Frontal cortex (tissue), 4 donors: ENCODE results near the gene TSGA10. TPM values are rescaled to one million over a fixed set of nuclear protein-coding genes. Genes with fewer than 3 reads are reported as not detected.

ENCODE experiments used
- DNase-seq, 2 donors: peaks; one replicate each; pipeline ENCODE4 v3.0.0; 2012; ENCODE audit warnings: low spot score in 2 of 2
- FAIRE-seq: peaks from 2 replicates; lab custom pipeline; 2012; peaks lifted over from hg19 to GRCh38; lab: Jason Lieb, UNC
- small RNA-seq: library from RNA; depleted of rRNA; stranded (forward); fragments of <200 nt; gene quantifications from one replicate; pipeline ENCODE3, GENCODE V24; 2014
- total RNA-seq: library from RNA; depleted of rRNA; stranded (reverse); fragments of >200 nt; gene quantifications from one replicate; pipeline ENCODE4 v1.2.3, GENCODE V29; 2014
- donor health status: control.
- donor health status: control.
- donor health status: control.

The TSGA10 gene
- total RNA-seq, 1 donor from 2014 or later, result 16.7 TPM

DNA sequence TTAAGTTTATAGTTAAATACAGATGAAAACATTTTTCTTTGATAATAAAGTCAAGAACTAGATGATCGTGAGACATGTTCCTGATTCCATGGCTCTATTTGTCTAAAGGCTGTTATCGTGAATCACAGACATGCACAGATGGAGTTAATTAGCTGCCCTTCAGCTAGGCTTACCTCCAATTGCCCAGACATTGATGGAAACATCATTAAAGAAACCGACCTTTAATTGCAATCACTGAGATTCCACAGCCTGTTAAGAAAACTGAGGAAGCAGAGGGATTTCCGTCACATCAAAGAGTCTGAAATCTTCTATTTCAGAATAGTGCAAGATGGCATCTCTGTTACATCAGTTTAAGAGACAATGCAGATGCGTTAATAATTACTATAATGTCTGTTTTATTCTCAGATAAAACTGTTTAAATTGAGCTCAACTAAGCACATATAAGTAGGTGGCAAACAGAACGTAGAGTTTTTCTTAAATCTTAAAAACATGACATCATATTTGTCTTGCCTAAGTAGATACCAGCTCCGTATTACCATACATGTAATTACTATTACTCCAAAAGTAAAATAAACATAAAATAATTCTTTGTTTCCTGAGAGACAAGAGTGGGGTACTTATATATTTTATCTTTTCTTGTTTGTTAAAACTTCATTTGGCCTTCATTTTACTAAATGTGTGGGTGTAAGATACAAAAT is 194.8 kb downstream of the TSGA10 start:
- DNase-seq, result no peak
- no peak for FAIRE-seq

- FAIRE-seq (no peak), DNase-seq (no peak)
Observed at GRCh38 chr2:98952966-98953365, 201.8 kb downstream of the TSGA10 start.

DNA sequence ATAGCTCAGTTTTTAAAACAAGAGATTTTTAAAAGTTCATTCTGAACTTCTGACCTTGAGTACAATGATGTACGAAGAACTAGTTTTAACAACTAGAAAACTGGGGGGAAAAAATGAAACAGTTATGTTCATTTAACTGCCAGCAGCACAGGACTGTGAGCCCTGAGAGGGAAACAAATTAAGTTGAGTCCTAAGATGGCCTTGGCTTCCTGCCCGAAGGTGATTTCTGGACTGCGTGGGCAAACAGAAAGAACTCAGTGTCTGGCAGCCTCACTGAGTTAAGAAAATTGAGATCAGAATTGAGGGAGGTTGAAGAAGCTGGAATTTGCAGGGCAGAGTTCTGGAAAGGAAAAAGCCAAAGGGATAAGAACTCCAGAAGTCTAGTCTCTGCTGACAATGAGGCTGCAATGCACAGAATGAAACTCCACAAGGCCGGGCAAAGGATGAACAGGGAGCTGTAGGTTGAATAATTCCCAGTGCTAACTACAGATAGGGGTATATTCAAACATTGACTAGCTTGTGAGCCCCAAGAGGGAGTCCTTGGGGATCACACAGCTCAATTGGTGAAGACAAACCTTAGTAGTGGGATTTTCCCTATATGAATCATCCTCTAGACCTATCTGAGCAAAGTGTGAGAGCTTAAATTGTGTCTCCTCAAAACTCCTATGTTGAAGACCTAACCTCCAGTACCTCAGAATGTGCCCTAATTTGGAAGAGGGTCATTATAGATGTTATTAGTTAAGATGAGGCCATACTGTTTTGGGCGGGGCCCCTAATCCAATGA is 205.6 kb downstream of the TSGA10 start:
- no peak for FAIRE-seq

GRCh38 chr2:98947554-98947953 is 207.2 kb downstream of the TSGA10 start:
- DNase-seq (no peak), FAIRE-seq (no peak)

More for the DNA sequence above, 205.6 kb downstream of the TSGA10 start:
- DNase-seq, result no peak

Small RNA genes lying within 50 kb of the gene (small RNA-seq; reads per million reads assigned to genes)
- not detected for gene AC092587.1

Other genes starting within 250 kb of the TSGA10 start
- gene CRACDL, start 218.7 kb downstream of the TSGA10 start, total RNA-seq, result 2.0 TPM
- 4.5 TPM for gene C2orf15, start 13.2 kb downstream of the TSGA10 start, total RNA-seq
- gene LIPT1, start within 50 bp of the TSGA10 start, total RNA-seq, result 9.8 TPM
- 19.6 TPM for gene MITD1, start 26.1 kb upstream of the TSGA10 start, total RNA-seq
- gene MRPL30, start 26.2 kb upstream of the TSGA10 start, total RNA-seq, result 90.9 TPM
- not detected for gene LYG2, start 100.7 kb upstream of the TSGA10 start, total RNA-seq
- 0.41 TPM for gene LYG1, start 146.3 kb upstream of the TSGA10 start, total RNA-seq
- gene TXNDC9, start 181.4 kb upstream of the TSGA10 start, total RNA-seq, result 51.8 TPM
- gene EIF5B, start 182.4 kb upstream of the TSGA10 start, total RNA-seq, result 13.0 TPM